Duodenal mucosa (tissue), 2 donors: ENCODE data around the gene TPSG1.

Source experiments
- H3K27ac ChIP-seq: one replicate; pipeline ENCODE4 v1.7.0; 2013; ENCODE audit warnings: low read depth, low read length
- H3K27me3 ChIP-seq, 2 donors: one replicate each; pipeline ENCODE4 v1.7.0; 2013; ENCODE audit warnings: low read length in 2 of 2, control low read depth in 1 of 2; ENCODE audit not compliant: insufficient read depth in 2 of 2, control insufficient read depth in 1 of 2
- H3K36me3 ChIP-seq, 2 donors: one replicate each; pipeline ENCODE4 v1.7.0; 2013; ENCODE audit warnings: low read length in 2 of 2, control low read depth in 1 of 2; ENCODE audit not compliant: insufficient read depth in 2 of 2, control insufficient read depth in 1 of 2
- H3K4me1 ChIP-seq, 2 donors: one replicate each; pipeline ENCODE4 v1.7.0; 2013; ENCODE audit warnings: low read length in 2 of 2, control low read depth in 1 of 2; ENCODE audit not compliant: insufficient read depth in 2 of 2, control insufficient read depth in 1 of 2
- H3K4me3 ChIP-seq, 2 donors: one replicate each; pipeline ENCODE4 v1.7.0; 2013; ENCODE audit warnings: low read length in 2 of 2, low read depth in 1 of 2
- H3K9ac ChIP-seq, 2 donors: one replicate each; pipeline ENCODE4 v1.7.0; 2013; ENCODE audit warnings: low read length in 2 of 2, low read depth in 1 of 2
- H3K9me3 ChIP-seq, 2 donors: one replicate each; pipeline ENCODE4 v1.7.0; 2013; ENCODE audit warnings: low read length in 2 of 2, control low read depth in 1 of 2; ENCODE audit not compliant: control insufficient read depth in 1 of 2

TPSG1 gene

DNA sequence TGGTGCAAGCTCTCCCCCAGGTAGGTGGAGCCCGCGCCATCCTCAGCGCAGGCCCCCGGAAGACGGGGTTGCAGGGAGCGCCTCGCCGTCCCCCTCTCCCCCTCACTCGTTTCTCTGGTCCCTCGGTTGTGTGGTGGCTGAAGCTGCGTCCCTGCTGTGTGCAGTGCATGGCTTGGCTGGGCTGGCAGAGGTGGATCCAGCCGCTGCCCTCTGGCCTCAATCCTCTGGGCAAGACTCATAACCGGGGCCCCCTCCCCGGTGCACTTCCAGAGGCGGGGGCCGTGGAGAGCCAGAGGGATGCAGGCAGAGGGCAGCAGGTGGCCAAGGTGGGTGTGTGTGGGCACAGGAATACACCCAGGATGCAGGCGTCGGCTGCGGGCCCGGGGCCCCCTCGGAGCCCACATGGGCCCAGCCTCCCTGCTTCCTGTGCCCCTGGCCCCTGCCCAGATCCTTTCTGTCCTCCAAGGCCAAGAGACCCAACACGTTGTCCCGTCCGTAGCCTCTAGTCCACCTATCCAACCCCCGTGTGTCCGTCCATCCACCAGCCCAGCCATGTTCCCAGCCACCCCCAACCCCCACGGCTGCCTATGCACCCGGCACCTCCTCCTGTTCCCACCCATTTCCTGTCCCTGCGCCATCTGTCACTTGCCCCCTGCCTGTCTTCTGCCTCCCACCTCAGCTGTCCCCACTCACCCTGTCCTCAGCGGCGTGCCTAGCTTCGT, 9.3 kb downstream of the TPSG1 start:
- H3K27me3 ChIP-seq = no peaks in the 10 kb centered on the region
- H3K4me3 ChIP-seq = no peak overlapping the region
- no peak overlapping the region for H3K27ac ChIP-seq
- no peaks in the 10 kb centered on the region for H3K36me3 ChIP-seq
- H3K4me1 ChIP-seq = no peaks in the 10 kb centered on the region
- no peaks in the 10 kb centered on the region for H3K9me3 ChIP-seq
- no peak overlapping the region for H3K9ac ChIP-seq

DNA sequence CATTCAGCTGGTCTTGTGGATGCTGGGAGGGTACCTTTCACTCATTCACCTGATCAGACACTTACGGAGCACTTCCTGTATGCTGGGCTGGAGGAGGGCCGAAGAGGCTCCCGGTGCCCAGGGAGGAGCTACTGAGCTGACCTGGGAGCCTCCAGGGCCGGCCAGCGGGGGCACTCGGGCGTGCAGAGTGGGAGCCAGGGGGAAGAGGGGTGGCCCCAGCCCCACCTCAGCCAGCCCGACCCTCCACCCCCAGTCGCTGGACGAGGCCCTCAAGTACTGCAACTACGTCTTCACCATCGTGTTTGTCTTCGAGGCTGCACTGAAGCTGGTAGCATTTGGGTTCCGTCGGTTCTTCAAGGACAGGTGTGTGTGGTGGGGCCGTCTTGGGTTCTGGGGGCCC, 10.3 kb downstream of the TPSG1 start:
- Histone ChIP-seq H3K27ac (no peak overlapping the region), H3K9me3 (no peaks in the 10 kb centered on the region), H3K36me3 (no peaks in the 10 kb centered on the region), H3K4me1 (no peaks in the 10 kb centered on the region), H3K9ac (no peak overlapping the region), H3K4me3 (no peak overlapping the region), H3K27me3 (no peaks in the 10 kb centered on the region)

DNA sequence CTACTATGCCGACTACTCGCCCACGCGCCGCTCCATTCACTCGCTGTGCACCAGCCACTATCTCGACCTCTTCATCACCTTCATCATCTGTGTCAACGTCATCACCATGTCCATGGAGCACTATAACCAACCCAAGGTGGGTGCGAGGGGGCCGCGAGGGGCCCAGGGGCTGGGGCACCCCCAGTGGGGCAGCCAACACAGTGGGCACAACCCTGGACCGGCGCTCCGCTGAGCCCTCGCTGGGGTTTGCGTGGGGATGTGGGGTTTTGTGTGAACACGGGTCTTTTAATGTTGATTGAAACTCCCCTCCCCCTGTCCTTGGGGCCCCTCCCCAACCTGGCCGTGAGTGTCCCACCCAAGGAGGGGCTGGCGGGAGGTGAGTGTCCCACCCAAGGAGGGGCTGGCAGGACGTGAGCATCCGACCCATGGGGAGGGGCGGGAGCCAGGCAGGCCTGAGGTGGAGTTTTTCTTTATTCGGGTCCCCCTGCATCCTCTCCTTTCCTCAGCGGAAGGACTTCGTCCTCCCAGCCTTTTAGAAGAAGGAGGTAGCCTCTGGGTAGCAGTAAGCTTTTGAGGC, 11.2 kb downstream of the TPSG1 start:
- H3K9ac ChIP-seq = no peak overlapping the region
- H3K36me3 ChIP-seq = no peaks in the 10 kb centered on the region
- H3K27ac ChIP-seq = no peak overlapping the region

DNA sequence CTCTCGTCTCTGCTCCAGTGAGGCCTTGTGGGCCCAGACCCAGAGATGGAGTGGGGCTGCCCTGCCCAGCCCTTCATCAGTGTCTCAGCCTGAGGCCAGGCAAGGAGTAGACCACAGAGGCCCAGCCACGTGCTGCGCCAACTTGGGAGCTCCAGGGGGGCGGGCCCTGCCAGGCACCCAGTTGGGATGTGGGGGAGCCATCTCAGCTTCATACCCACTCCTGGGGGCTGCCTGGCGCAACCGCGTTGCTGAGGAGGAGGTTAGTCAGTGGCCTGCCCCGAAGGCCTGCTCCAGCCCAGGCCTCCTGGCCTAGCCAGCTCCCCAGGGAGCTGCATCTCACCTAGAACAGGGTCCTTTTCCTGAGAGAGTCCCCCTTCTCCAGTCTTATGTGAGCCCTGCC, 11.8 kb downstream of the TPSG1 start:
- no peaks in the 10 kb centered on the region for H3K36me3 ChIP-seq
- H3K9me3 ChIP-seq = no peaks in the 10 kb centered on the region
- no peaks in the 10 kb centered on the region for H3K4me1 ChIP-seq
- H3K9ac ChIP-seq = no peak overlapping the region
- H3K27ac ChIP-seq = no peak overlapping the region
- no peak overlapping the region for H3K4me3 ChIP-seq
- H3K27me3 ChIP-seq = no peaks in the 10 kb centered on the region

More for the DNA sequence above, 11.2 kb downstream of the TPSG1 start:
- H3K4me3 ChIP-seq = no peak overlapping the region
- no peaks in the 10 kb centered on the region for H3K4me1 ChIP-seq
- H3K9me3 ChIP-seq = no peaks in the 10 kb centered on the region
- no peaks in the 10 kb centered on the region for H3K27me3 ChIP-seq

DNA sequence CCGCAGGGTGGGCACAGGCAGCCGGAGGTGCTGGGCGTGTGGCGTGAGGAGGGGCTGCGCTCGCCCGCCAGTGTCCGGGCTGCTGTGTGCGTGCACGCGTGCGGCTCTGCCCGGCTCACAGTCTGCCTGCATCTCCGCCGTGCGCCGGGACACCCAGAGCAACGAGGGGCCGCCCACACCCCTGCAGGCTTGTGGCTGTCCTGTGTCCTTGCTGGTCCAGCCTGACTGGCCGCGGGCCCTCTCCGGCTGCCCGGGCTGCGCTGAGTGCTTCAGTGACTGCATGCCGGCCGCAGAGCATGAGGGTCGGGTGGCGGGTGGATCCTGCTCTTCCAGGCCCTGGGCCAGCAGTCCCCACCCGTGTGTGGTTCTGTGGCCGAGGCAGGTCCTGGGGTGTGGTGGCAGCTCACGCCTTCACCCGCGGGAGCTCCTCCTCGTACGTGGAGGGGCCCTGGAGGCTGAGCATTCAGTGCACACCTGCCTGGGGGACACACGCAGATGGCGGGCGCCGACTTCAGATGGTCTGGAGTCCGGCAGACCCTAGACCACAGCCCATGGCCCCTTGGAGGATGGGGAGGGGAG, 12.4 kb downstream of the TPSG1 start:
- no peak overlapping the region for H3K9ac ChIP-seq
- no peak overlapping the region for H3K4me3 ChIP-seq
- no peaks in the 10 kb centered on the region for H3K36me3 ChIP-seq
- H3K27me3 ChIP-seq = no peaks in the 10 kb centered on the region
- no peaks in the 10 kb centered on the region for H3K4me1 ChIP-seq
- H3K9me3 ChIP-seq = no peaks in the 10 kb centered on the region
- no peak overlapping the region for H3K27ac ChIP-seq

DNA sequence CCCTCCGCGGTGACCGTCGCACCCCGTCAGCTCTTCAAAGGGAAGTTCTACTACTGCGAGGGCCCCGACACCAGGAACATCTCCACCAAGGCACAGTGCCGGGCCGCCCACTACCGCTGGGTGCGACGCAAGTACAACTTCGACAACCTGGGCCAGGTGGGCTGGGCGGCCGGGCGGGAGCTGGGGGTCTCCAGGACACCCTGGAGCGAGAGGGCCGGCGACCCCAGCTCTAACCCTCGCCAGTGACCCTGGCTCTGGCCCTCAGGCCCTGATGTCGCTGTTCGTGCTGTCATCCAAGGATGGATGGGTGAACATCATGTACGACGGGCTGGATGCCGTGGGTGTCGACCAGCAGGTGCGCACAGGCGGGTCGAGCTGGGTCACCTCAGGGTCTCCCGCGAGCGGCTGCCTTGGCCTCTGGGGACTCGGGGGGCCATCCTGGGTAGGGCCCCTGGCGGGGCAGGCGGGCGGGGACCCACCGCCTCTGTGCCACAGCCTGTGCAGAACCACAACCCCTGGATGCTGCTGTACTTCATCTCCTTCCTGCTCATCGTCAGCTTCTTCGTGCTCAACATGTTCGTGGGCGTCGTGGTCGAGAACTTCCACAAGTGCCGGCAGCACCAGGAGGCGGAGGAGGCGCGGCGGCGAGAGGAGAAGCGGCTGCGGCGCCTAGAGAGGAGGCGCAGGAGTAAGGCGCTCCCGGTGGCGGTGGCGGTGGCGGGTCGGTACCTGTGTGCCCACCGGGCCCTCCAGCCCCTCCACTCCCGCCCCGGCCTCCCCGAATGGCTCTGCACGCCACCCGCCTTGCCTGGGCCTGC, 13.4 kb downstream of the TPSG1 start:
- H3K9ac ChIP-seq = no peak overlapping the region
- H3K4me3 ChIP-seq = no peak overlapping the region
- H3K27ac ChIP-seq = no peak overlapping the region
- H3K36me3 ChIP-seq = no peaks in the 10 kb centered on the region
- no peaks in the 10 kb centered on the region for H3K27me3 ChIP-seq
- no peaks in the 10 kb centered on the region for H3K9me3 ChIP-seq
- no peaks in the 10 kb centered on the region for H3K4me1 ChIP-seq

DNA sequence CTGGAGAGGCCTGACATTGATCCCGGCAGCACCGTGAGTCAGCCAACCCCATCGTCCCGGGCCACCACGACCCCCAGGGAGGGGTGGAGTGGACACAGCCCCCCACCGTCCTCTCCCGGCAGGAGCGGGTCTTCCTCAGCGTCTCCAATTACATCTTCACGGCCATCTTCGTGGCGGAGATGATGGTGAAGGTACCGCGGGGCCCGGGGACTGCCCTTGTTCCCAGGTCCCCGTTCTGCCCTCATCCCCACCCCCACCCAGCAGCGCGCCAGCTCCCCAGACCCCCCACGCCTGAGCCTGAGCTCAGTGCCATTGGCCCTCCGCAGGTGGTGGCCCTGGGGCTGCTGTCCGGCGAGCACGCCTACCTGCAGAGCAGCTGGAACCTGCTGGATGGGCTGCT, 14.6 kb downstream of the TPSG1 start:
- H3K4me3 ChIP-seq = no peak overlapping the region
- H3K9ac ChIP-seq = no peak overlapping the region
- no peak overlapping the region for H3K27ac ChIP-seq
- no peaks in the 10 kb centered on the region for H3K27me3 ChIP-seq
- H3K36me3 ChIP-seq = no peaks in the 10 kb centered on the region
- no peaks in the 10 kb centered on the region for H3K4me1 ChIP-seq
- H3K9me3 ChIP-seq = no peaks in the 10 kb centered on the region

DNA sequence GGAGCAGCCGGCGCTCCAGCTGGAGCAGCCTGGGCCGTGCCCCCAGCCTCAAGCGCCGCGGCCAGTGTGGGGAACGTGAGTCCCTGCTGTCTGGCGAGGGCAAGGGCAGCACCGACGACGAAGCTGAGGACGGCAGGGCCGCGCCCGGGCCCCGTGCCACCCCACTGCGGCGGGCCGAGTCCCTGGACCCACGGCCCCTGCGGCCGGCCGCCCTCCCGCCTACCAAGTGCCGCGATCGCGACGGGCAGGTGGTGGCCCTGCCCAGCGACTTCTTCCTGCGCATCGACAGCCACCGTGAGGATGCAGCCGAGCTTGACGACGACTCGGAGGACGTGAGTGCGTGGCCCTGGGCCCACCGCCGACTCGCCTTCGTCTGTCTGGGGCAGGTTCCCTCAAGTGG, 16.0 kb downstream of the TPSG1 start:
- H3K4me1 ChIP-seq = no peaks in the 10 kb centered on the region
- H3K27ac ChIP-seq = no peak overlapping the region
- no peaks in the 10 kb centered on the region for H3K9me3 ChIP-seq
- H3K4me3 ChIP-seq = no peak overlapping the region
- no peak overlapping the region for H3K9ac ChIP-seq
- no peaks in the 10 kb centered on the region for H3K27me3 ChIP-seq
- H3K36me3 ChIP-seq = no peaks in the 10 kb centered on the region

DNA sequence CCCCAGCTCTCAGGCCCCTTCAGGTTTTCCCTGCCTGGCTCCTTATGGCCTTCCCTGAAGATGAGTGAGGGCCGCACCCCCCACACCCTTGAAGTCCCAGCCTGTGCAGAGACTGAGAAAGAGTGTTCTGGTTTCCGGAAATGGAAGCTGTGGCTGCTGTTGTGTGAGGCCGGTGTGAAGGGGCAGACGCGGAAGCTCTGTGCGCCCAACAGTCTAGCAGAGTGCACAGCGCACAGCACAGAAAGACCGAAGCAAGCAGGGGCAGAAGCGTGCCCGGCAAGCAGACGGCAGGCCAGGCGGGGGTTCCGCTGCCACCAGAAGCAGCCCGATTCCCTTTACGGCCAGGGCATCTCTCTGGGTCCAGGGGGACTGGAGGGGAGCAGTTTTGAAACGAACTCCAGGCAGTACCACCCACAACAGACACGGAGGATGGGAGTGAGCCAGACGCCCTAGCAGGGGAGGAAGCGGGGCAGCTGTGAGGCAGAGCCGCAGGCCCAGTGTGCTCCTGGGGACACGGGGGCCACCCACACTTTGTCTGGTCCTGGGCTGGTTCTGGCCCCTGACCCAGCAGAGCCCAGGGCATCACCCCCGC, 16.7 kb downstream of the TPSG1 start:
- Histone ChIP-seq H3K36me3 (no peaks in the 10 kb centered on the region), H3K9ac (no peak overlapping the region), H3K4me3 (no peak overlapping the region), H3K4me1 (no peaks in the 10 kb centered on the region), H3K27me3 (no peaks in the 10 kb centered on the region), H3K27ac (no peak overlapping the region), H3K9me3 (no peaks in the 10 kb centered on the region)

DNA sequence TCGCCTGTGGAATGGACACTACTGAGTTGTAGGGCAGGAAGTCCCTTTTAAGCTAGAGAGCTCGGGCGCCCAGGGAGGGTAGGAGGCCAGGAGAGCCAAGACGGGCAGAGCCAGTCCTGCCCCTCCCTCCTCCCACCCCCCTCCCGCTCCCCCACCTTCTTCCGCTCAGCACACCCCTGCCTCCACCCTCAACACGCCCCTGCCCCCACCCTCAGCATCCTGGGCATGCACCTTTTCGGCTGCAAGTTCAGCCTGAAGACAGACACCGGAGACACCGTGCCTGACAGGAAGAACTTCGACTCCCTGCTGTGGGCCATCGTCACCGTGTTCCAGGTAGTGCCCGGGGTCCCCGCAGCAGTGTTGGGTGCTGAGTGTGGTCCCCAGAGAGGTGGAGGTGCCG, 18.3 kb downstream of the TPSG1 start:
- Histone ChIP-seq H3K27ac (no peak overlapping the region), H3K27me3 (no peaks in the 10 kb centered on the region), H3K36me3 (no peaks in the 10 kb centered on the region), H3K4me1 (no peaks in the 10 kb centered on the region), H3K4me3 (no peak overlapping the region), H3K9ac (no peak overlapping the region), H3K9me3 (no peaks in the 10 kb centered on the region)
